Stimulated activated CD8-positive, alpha-beta memory T cell treated with anti-CD3 and anti-CD28 coated beads, Interleukin-7, amount 100 ng/mL, for 48 hours (primary cell): Measurements from ENCODE around the gene MYH9.
A peak's percentile ranks its signal among the peaks of the same experiment; 100 is the strongest.

Experiments used
- DNase-seq, 2 donors: peaks; one replicate each; pipeline ENCODE4 v3.0.0-alpha.2; 2020; ENCODE audit warnings: low read depth in 1 of 2; ENCODE audit errors: extremely low read depth in 1 of 2

MYH9 gene

DNA sequence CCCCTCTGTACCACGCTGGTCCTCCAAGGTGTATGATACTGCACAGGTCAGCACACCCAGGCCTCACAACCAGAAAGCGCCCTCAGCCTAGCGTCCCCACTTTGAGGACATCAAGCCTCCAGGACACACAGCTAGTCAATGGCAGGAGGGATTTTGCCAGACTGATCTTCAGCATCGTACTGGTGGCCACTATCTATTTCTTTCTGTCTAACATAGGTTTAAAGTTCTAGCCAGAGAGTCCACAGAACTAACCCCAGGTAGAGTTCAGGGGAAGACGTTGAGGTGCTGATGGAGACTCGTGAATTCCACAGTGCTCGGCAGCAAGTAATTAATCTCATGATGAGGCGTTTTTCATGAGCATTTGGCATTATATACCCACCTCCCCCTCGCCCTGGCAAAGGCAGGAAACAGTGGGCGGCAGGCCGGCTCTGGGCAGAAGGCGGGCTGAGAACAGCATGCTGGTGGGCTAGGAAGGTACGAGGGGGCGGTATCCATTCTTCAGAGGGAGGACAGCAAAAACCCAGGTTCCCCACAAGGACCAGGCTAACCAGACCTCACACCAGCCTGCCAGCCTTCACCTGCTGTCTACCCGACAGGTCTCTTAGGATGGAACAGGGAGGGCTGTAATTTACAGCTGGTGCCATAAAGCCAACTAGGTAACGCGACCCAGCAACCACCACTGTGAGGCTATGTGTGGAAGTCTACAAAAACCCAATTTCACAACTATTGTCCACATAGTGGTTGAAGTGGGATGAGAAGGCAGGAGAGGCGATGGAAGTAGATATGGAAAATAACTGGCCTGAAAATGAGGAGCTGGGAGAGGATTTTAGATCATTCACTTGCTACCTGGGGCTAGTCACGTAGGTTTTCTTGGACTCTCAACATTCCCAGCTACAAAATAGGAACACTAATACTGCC lies 18.5 kb downstream of the MYH9 start:
- no peak for DNase-seq

DNA sequence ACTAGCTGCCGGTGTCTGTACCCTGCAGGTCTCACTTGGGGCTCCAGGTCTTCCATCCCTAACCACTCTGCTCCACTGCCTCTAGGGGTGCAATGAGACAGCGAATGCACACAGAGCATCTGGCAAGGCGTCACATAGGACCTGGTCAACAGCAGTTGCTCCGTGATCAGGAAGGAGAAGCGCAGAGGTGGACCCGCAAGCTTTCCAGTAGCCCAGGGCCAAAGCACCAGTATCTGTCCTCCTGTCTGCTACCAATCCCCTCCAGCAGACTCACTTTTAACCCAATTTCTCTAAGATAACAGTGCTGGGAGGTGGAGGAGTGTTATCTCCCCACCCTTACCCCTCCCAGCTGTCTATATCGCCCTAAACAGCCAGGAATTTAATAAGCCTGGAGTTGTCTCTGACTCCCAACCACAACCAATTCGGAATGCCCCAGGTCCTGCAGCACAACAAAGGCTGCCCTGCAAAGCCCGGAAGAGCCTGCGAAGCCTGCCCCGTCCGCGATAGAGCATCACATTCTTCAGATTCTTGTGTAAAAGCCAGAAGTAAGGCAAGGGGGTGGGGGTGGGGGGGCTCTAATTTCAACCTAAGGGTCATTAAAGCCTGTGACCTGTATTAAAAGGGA lies 19.3 kb downstream of the MYH9 start:
- no peak for DNase-seq

DNA sequence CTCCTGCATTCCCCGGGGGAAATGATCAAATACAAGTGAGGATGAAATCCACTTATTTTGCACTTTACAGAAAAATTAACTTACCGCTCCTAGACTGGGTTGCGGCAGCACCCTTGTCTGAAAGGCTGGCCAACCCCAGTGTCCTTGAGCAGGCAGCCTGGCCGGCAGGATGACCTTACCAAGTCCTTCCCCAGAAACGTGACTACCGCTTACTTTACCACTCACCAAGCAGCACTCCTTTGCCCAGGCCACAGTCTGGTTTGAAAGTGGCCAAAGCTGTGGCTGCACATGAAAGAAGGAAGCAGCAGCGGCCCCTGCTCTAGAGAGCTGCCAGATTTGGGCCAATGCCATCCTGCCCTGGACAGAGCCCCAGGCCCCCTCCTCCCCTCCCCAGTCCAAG lies 20.3 kb downstream of the MYH9 start:
- no peak for DNase-seq

DNA sequence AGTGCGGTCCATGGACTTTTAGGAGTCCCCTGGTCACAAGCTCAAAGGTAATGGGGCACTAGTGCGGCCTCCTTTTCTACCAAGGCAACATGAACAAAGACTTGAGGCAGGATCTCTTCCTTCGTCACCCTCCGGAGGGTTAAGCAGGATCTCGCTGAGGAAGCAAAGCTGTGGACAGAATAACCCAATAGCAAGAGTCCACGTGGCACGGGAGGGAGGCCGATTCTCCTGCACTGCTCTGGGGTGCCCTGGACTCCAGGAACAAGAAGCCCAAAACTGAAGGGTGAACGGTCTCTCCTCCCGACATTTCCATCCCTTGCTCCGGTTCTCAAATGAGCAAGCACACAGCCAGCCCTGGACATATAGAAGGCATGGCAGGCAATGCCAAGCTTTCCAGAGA lies 20.7 kb downstream of the MYH9 start:
- no peak for DNase-seq

GRCh38 chr22:36366291-36366708 lies 21.5 kb downstream of the MYH9 start:
- DNase-seq: no peak

GRCh38 chr22:36365020-36365411 lies 22.8 kb downstream of the MYH9 start:
- DNase-seq: peak; percentile 72 to 94

- DNase-seq: no peak
Measured at GRCh38 chr22:36364255-36365019, 23.3 kb downstream of the MYH9 start.

- no peak for DNase-seq
Measured at GRCh38 chr22:36363349-36363981, 24.3 kb downstream of the MYH9 start.

DNA sequence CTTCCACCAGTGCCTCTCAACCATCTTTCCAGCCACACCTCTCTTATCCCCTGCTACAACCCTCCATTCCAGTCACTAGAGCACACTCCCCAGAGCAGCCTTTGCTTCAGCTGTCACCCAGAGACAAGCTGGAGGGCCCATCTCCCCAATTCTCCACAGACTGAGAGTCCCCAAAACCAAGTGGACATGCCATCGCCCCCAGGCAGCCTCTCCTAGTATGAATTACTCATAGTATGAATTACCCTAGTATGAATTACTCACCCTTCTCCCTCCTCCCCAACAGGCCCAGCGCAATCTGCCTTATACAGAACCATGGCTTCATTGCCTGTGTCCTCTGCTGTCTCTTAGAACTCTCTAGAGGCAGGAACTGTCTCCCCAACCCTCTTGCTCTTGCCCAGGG lies 24.8 kb downstream of the MYH9 start:
- DNase-seq: no peak

GRCh38 chr22:36362075-36362474 lies 25.7 kb downstream of the MYH9 start:
- DNase-seq: no peak

DNA sequence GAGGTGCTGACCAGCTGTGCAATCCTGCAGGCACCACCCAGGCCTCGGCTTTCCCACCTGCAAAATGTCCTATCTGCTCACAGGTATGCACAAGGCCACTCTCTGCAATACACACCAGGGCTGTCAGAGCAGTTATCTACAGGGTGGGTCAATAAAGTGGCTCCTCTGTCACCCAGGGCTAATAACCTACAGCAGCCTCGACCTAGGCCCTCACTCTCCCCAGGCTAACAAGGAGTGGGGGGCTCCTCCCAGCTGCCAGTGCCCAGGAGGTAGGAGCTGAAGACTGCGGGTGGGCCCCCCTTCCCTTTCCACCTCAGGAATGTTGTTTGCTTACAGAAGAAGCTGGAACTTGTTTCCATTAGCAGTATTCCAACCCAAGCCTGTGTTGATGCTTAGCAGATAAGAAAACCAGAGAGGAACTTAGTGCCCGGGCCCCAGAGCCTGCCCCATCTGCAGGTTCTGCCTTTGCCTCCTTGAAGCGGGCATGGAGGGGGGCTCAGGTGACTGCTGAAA lies 26.8 kb downstream of the MYH9 start:
- no peak for DNase-seq

DNA sequence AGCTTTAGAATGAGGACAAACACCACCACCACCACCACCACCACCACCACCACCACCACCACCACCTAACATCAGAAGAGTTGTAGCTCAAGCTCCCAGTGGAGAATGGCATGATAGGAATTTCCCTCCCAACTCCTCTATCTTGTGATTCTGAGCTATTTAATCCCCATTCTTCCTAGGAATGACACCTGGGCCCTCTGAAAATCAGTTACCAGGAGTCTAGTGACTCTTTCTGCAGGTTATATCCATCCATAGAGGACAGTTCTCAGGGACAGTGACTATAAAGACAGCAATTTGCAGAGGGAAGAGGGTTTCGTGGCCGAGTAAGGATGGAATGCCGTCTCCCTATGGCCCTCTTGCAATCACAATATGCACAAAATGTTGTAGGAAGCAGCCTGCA lies 27.8 kb downstream of the MYH9 start:
- no peak for DNase-seq

GRCh38 chr22:36359470-36359996 lies 28.2 kb downstream of the MYH9 start:
- DNase-seq: no peak

GRCh38 chr22:36358533-36359469 lies 29.0 kb downstream of the MYH9 start:
- no peak for DNase-seq

GRCh38 chr22:36356708-36357624 lies 30.8 kb downstream of the MYH9 start:
- no peak for DNase-seq

DNA sequence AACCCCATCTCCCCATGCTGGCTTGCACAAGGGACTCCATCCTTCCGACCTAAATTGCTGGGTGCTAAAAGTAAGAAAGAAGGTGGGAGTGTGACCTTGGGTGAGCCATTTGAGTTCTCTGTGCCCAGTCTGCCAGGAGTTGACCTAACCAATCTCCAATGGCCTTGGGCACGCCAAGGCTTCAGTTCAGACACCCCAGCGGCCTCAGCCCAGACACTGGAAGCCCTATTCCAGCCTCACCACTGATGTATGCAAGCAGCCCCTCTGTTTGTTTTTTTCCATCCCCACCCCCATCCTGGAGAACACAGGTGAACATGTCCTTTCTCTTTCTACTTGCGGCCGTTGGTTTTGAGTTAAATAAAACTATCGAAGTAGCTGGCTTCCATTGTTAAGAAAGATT lies 31.9 kb downstream of the MYH9 start:
- DNase-seq: no peak

DNA sequence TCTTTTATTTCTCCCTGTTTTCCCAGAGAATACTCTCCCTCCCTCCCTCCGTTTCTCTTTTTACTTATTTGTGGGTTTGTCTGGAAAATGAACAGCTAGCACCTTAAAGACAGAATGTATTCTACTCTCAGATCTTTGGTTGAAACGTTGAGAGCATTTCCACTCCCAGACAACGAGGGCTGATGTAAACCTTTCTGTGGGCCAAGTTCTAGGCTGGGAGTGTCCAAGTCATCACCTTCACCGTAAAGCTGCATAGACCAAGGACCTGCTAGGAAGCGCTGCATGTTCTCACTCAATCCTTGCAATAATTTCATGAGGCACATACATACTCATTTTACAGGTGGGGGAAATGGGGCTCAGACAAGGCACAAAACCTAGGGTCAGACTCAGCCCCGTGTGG lies 32.4 kb downstream of the MYH9 start:
- no peak for DNase-seq

DNA sequence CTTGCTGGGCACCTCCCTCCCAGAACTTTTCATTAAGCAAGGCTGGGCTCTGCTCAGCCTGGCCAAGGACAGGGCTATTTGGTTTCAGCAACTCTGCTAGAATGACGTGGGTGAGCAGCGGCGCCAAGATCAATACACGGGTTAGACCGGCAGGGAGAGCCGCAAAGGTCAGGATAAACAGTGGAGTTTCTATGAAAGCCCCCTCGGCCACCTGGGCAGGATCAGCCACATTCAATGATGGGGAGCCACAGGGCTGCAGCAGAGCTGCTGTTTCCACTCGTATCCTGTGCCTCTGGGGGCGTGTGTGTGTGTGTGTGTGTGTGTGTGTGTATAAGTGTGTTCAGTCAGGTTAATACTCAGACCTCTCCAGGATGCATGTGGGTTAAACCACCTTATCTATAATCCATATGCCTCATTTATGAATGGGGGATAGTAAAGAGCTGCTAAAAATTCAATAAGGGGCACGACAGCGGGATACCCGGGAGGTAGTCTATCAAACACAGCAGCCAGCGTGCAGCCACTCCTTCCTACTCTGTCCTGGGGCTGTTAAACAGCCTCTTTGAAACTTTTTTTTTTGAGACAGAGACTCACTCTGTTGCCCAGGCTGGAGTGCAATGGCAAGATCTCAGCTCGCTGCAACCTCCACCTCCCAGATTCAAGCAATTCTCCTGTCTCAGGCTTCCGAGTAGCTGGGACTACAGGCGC lies 34.8 kb downstream of the MYH9 start:
- DNase-seq: no peak
